Neuronal stem cell (in vitro differentiated cells): ENCODE results near the gene MDK.
A peak's percentile ranks its signal among the peaks of the same experiment; 100 is the strongest.

ENCODE experiments used
- DNase-seq: peaks from one replicate; pipeline ENCODE4 v3.0.0-alpha.2; 2013; ENCODE audit warnings: low spot score
- H2AFZ ChIP-seq: one replicate; pipeline ENCODE4 v1.6.1; 2013; ENCODE audit warnings: mild to moderate bottlenecking, low read length, inconsistent platforms
- H2AK5ac ChIP-seq: 2 replicates; pipeline ENCODE4 v1.6.1; 2013; ENCODE audit warnings: low read depth, mild to moderate bottlenecking, inconsistent platforms, low read length, moderate library complexity, mixed read lengths
- H2BK120ac ChIP-seq: 2 replicates; pipeline ENCODE4 v1.6.1; 2013; ENCODE audit warnings: low read depth, mild to moderate bottlenecking, inconsistent platforms, low read length, moderate library complexity, mixed read lengths
- H2BK12ac ChIP-seq: one replicate; pipeline ENCODE4 v1.6.1; 2013; ENCODE audit warnings: low read length, inconsistent platforms
- H2BK15ac ChIP-seq: 2 replicates; pipeline ENCODE4 v1.6.1; 2013; ENCODE audit warnings: mild to moderate bottlenecking, low read length, inconsistent platforms, mixed read lengths
- H2BK5ac ChIP-seq: one replicate; pipeline ENCODE4 v1.6.1; 2013; ENCODE audit warnings: inconsistent platforms, mild to moderate bottlenecking, low read length, moderate library complexity
- H3K14ac ChIP-seq: one replicate; pipeline ENCODE4 v1.6.1; 2013; ENCODE audit warnings: low read length, inconsistent platforms
- H3K18ac ChIP-seq: 2 replicates; pipeline ENCODE4 v1.6.1; 2013; ENCODE audit warnings: low read length, inconsistent platforms
- H3K23ac ChIP-seq: 2 replicates; pipeline ENCODE4 v1.6.1; 2013; ENCODE audit warnings: low read depth, mild to moderate bottlenecking, mixed read lengths, low read length, inconsistent platforms; ENCODE audit not compliant: poor library complexity
- H3K27ac ChIP-seq: replicated peaks from 3 replicates; pipeline ENCODE4 v1.5.1; 2013; ENCODE audit warnings: low read length, inconsistent platforms
- H3K27me3 ChIP-seq, 3 experiments: 2 replicates each; pipeline ENCODE4 v1.6.1; 2013; ENCODE audit warnings: low read length in 3 of 3, mild to moderate bottlenecking in 2 of 3, inconsistent platforms in 1 of 3, low read depth in 1 of 3, mixed read lengths in 1 of 3, moderate library complexity in 1 of 3; ENCODE audit not compliant: control insufficient read depth in 3 of 3, insufficient read depth in 3 of 3
- H3K36me3 ChIP-seq, 2 donors: replicated peaks in 1 of 2; 2 replicates each; pipeline ENCODE4 v1.6.1; 2013; ENCODE audit warnings: low read length in 2 of 2; ENCODE audit not compliant: control insufficient read depth in 2 of 2, insufficient read depth in 2 of 2
- H3K4ac ChIP-seq: 2 replicates; pipeline ENCODE4 v1.6.1; 2013; ENCODE audit warnings: inconsistent platforms, mild to moderate bottlenecking, low read length, moderate library complexity
- H3K4me1 ChIP-seq, 2 donors: 1 replicate in 1 of 2; 2 replicates in 1 of 2; pipeline ENCODE4 v1.6.1; 2013; ENCODE audit warnings: low read length in 2 of 2, low read depth in 1 of 2; ENCODE audit not compliant: control insufficient read depth in 2 of 2, insufficient read depth in 1 of 2
- H3K4me2 ChIP-seq: one replicate; pipeline ENCODE4 v1.6.1; 2013; ENCODE audit warnings: mild to moderate bottlenecking, low read length, inconsistent platforms; ENCODE audit not compliant: insufficient read depth, poor library complexity, severe bottlenecking
- H3K4me3 ChIP-seq, 2 donors: 2 replicates each; pipeline ENCODE4 v1.5.1; 2013; ENCODE audit warnings: low read length in 2 of 2, mild to moderate bottlenecking in 2 of 2, inconsistent platforms in 1 of 2, moderate library complexity in 1 of 2
- H3K79me1 ChIP-seq: one replicate; pipeline ENCODE4 v1.6.1; 2013; ENCODE audit warnings: low read depth, mild to moderate bottlenecking, inconsistent platforms, low read length, moderate library complexity
- H3K9ac ChIP-seq: one replicate; pipeline ENCODE4 v1.6.1; 2013; ENCODE audit warnings: mild to moderate bottlenecking, low read depth, low read length, inconsistent platforms; ENCODE audit not compliant: poor library complexity
- H3K9me3 ChIP-seq, 2 donors: replicated peaks in 1 of 2; 2 replicates each; pipeline versions ENCODE3 to v1.6.1; 2013; ENCODE audit warnings: low read length in 2 of 2, mild to moderate bottlenecking in 2 of 2, inconsistent platforms in 1 of 2, low read depth in 1 of 2, mixed read lengths in 1 of 2, moderate library complexity in 1 of 2; ENCODE audit not compliant: control insufficient read depth in 2 of 2, insufficient read depth in 1 of 2
- H4K8ac ChIP-seq: one replicate; pipeline ENCODE4 v1.6.1; 2013; ENCODE audit warnings: low read depth, mild to moderate bottlenecking, inconsistent platforms, low read length, moderate library complexity
- H4K91ac ChIP-seq: one replicate; pipeline ENCODE4 v1.6.1; 2013; ENCODE audit warnings: low read length, low read depth, mild to moderate bottlenecking, inconsistent platforms; ENCODE audit not compliant: poor library complexity
- WGBS, 2 donors: extraction: QIAGEN DNeasy Blood & Tissue Kit; methylation state at CpG; one replicate each; pipeline ENCODE4 v1.1.7; 2013; ENCODE audit warnings: missing lambda C conversion rate in 2 of 2, mixed read lengths in 1 of 2; ENCODE audit not compliant: insufficient read length in 2 of 2, insufficient replicate concordance in 1 of 2; ENCODE audit errors: extremely low coverage in 2 of 2; 5-methylcytosine and 5-hydroxymethylcytosine counted together

The MDK gene

GRCh38 chr11:46383404-46383758, 1.9 kb downstream of the MDK start:
- no peak overlapping the region for H3K14ac ChIP-seq
- H2AFZ ChIP-seq, result no peak overlapping the region
- H3K4me3 ChIP-seq, result peak overlapping the region in 1 of 2 donors; percentile 100
- no peaks in the 10 kb centered on the region for H3K9me3 ChIP-seq
- no peak overlapping the region for H4K8ac ChIP-seq
- H2BK5ac ChIP-seq, result no peak overlapping the region
- H4K91ac ChIP-seq, result no peak overlapping the region
- no CpG with 5 or more reads among the region's 7 CpGs for WGBS, 2 donors
- no peak overlapping the region for H3K4me2 ChIP-seq
- H3K4me1 ChIP-seq, result peaks cover 22 to 35% of the 10 kb centered on the region in 2 donors
- no peak overlapping the region for H3K4ac ChIP-seq
- no peak for DNase-seq
- H2BK12ac ChIP-seq, result no peak overlapping the region
- H2BK15ac ChIP-seq, result no peak overlapping the region
- H3K18ac ChIP-seq, result no peak overlapping the region
- peaks cover 0 to 22% (median 12%) of the 10 kb centered on the region in 3 experiments for H3K27me3 ChIP-seq
- no peak overlapping the region for H2AK5ac ChIP-seq
- no peak overlapping the region for H3K27ac ChIP-seq
- H3K9ac ChIP-seq, result no peak overlapping the region
- H3K36me3 ChIP-seq, result peaks cover 7 to 26% of the 10 kb centered on the region in 2 donors
- H2BK120ac ChIP-seq, result no peak overlapping the region
- H3K79me1 ChIP-seq, result peaks cover 5% of the 10 kb centered on the region
- H3K23ac ChIP-seq, result no peak overlapping the region

- Histone ChIP-seq H2BK15ac (no peak overlapping the region), H3K9me3 (no peaks in the 10 kb centered on the region), H2BK12ac (no peak overlapping the region), H3K36me3 (peaks cover 5 to 22% of the 10 kb centered on the region in 2 donors), H3K4me2 (no peak overlapping the region), H3K23ac (no peak overlapping the region), H3K14ac (no peak overlapping the region), H3K4ac (no peak overlapping the region), H2AK5ac (no peak overlapping the region), H4K91ac (no peak overlapping the region), H2BK120ac (no peak overlapping the region), H2AFZ (no peak overlapping the region), H4K8ac (no peak overlapping the region), H3K27ac (no peak overlapping the region), H2BK5ac (no peak overlapping the region), H3K4me3 (no peak overlapping the region), H3K9ac (no peak overlapping the region), H3K27me3 (peaks cover 0 to 29% (median 20%) of the 10 kb centered on the region in 3 experiments), H3K79me1 (peaks cover 5% of the 10 kb centered on the region), H3K18ac (no peak overlapping the region), H3K4me1 (peaks cover 14 to 40% of the 10 kb centered on the region in 2 donors)
- WGBS, 2 donors, result no CpG with 5 or more reads among the region's 12 CpGs
- no peak for DNase-seq
Measured at GRCh38 chr11:46383974-46384701, 2.7 kb downstream of the MDK start.

GRCh38 chr11:46385169-46386004, 3.9 kb downstream of the MDK start:
- no peak overlapping the region for H4K91ac ChIP-seq
- no peak for DNase-seq
- no peak overlapping the region for H3K9ac ChIP-seq
- no peak overlapping the region for H2BK120ac ChIP-seq
- no peak overlapping the region for H3K4ac ChIP-seq
- H2BK12ac ChIP-seq, result no peak overlapping the region
- H3K23ac ChIP-seq, result peak overlapping the region; percentile 1
- H3K9me3 ChIP-seq, result peaks cover 0 to 3% of the 10 kb centered on the region in 2 donors
- no peak overlapping the region for H2BK15ac ChIP-seq
- H2AFZ ChIP-seq, result no peak overlapping the region
- H3K36me3 ChIP-seq, result peaks cover 5 to 22% of the 10 kb centered on the region in 2 donors
- no peak overlapping the region for H2BK5ac ChIP-seq
- no CpG with 5 or more reads among the region's 47 CpGs for WGBS, 2 donors
- peaks cover 18 to 39% of the 10 kb centered on the region in 2 donors for H3K4me1 ChIP-seq
- peaks cover 5% of the 10 kb centered on the region for H3K79me1 ChIP-seq
- H3K14ac ChIP-seq, result peak overlapping the region; percentile 4
- H2AK5ac ChIP-seq, result no peak overlapping the region
- peak overlapping the region in 1 of 2 donors; percentile 21 for H3K4me3 ChIP-seq
- H4K8ac ChIP-seq, result no peak overlapping the region
- H3K18ac ChIP-seq, result no peak overlapping the region
- H3K27me3 ChIP-seq, result peaks cover 9 to 41% (median 32%) of the 10 kb centered on the region in 3 experiments
- no peak overlapping the region for H3K27ac ChIP-seq
- no peak overlapping the region for H3K4me2 ChIP-seq

- H3K4ac ChIP-seq, result no peak overlapping the region
- no peak overlapping the region for H2BK12ac ChIP-seq
- peaks cover 22 to 39% of the 10 kb centered on the region in 2 donors for H3K4me1 ChIP-seq
- no peak overlapping the region for H3K4me2 ChIP-seq
- no peak overlapping the region for H4K8ac ChIP-seq
- H3K27me3 ChIP-seq, result peaks cover 15 to 47% (median 39%) of the 10 kb centered on the region in 3 experiments
- H3K36me3 ChIP-seq, result peaks cover 5 to 22% of the 10 kb centered on the region in 2 donors
- no peak overlapping the region for H3K9ac ChIP-seq
- peak overlapping the region; percentile 74 for H3K18ac ChIP-seq
- peak overlapping the region; percentile 73 for H3K14ac ChIP-seq
- no peak overlapping the region for H2BK5ac ChIP-seq
- no peak overlapping the region for H4K91ac ChIP-seq
- no peak overlapping the region for H3K27ac ChIP-seq
- H3K4me3 ChIP-seq, result peak overlapping the region in 1 of 2 donors; percentile 21
- no peak overlapping the region for H2AFZ ChIP-seq
- H3K79me1 ChIP-seq, result peaks cover 5% of the 10 kb centered on the region
- no peak overlapping the region for H2AK5ac ChIP-seq
- no peak overlapping the region for H2BK15ac ChIP-seq
- peak overlapping the region; percentile 82 for H3K23ac ChIP-seq
- no peak for DNase-seq
- H3K9me3 ChIP-seq, result peaks cover 0 to 3% of the 10 kb centered on the region in 2 donors
- no peak overlapping the region for H2BK120ac ChIP-seq
- no CpG with 5 or more reads among the region's 25 CpGs for WGBS, 2 donors
Measured at GRCh38 chr11:46386005-46386578, 4.6 kb downstream of the MDK start.
